SK-N-MC (cell line): Measurements from ENCODE around the gene GMPR.

ENCODE experiments used
- DNase-seq: peaks from one replicate; pipeline ENCODE4 v3.0.0-alpha.2; 2011; ENCODE audit warnings: low read depth, low spot score
- H3K27ac ChIP-seq: fragments of 200-600 bp; sonication (generic); 2 replicates; pipeline ENCODE4 v1.5.1; 2016; ENCODE audit warnings: mixed run types
- H3K36me3 ChIP-seq: fragments of 200-600 bp; sonication (generic); 2 replicates; pipeline ENCODE4 v1.6.1; 2017; ENCODE audit warnings: antibody characterized with exemption, low read length, mixed read lengths; ENCODE audit not compliant: insufficient read depth
- H3K4me3 ChIP-seq: fragments of 200-600 bp; sonication (generic); 2 replicates; pipeline ENCODE4 v1.5.1; 2016
- H3K9ac ChIP-seq: fragments of 200-600 bp; sonication (generic); 2 replicates; pipeline ENCODE4 v1.8.0; 2017; ENCODE audit warnings: mixed run types, mixed read lengths; ENCODE audit not compliant: insufficient read length
- H3K9me3 ChIP-seq: fragments of 200-600 bp; sonication (generic); 2 replicates; pipeline ENCODE4 v1.6.1; 2017; ENCODE audit warnings: low read depth, mild to moderate bottlenecking, antibody characterized with exemption, low read length, moderate library complexity, mixed read lengths
- EZH2 ChIP-seq: fragments of 200-600 bp; sonication (generic); IDR thresholded peaks from one replicate; pipeline ENCODE4 v1.6.1; 2017; ENCODE audit warnings: antibody characterized with exemption
- FOXP2 ChIP-seq: optimal IDR thresholded peaks from 2 replicates; pipeline ENCODE3; 2011; ENCODE audit warnings: mild to moderate bottlenecking, moderate library complexity; ENCODE audit not compliant: insufficient read depth; ENCODE audit errors: extremely low read length, control extremely low read depth
- POLR2AphosphoS5 ChIP-seq: IDR thresholded peaks from 2 replicates; pipeline ENCODE4 v1.6.1; 2012; ENCODE audit warnings: mild to moderate bottlenecking, low read depth, low read length, borderline replicate concordance

Gene GMPR

GRCh38 chr6:16228709-16229665, 9.4 kb upstream of the GMPR start:
- no peak overlapping the region for H3K4me3 ChIP-seq

GRCh38 chr6:16229700-16230099, 8.7 kb upstream of the GMPR start:
- no peak for TF ChIP-seq POLR2AphosphoS5
- TF ChIP-seq EZH2, result no peak
- no peak for TF ChIP-seq FOXP2
- no peak overlapping the region for H3K27ac ChIP-seq
- H3K9me3 ChIP-seq, result no peaks in the 10 kb centered on the region
- no peaks in the 10 kb centered on the region for H3K36me3 ChIP-seq
- no peak overlapping the region for H3K9ac ChIP-seq
- DNase-seq, result no peak
- H3K4me3 ChIP-seq, result no peak overlapping the region

More at GRCh38 chr6:16228709-16229665, 9.4 kb upstream of the GMPR start:
- Histone ChIP-seq H3K9me3 (no peaks in the 10 kb centered on the region), H3K27ac (no peak overlapping the region), H3K36me3 (no peaks in the 10 kb centered on the region), H3K9ac (no peak overlapping the region)
- TF ChIP-seq POLR2AphosphoS5 (no peak), FOXP2 (no peak), EZH2 (no peak)
- DNase-seq, result no peak

GRCh38 chr6:16230953-16231352, 7.4 kb upstream of the GMPR start:
- Histone ChIP-seq H3K36me3 (no peaks in the 10 kb centered on the region), H3K9me3 (no peaks in the 10 kb centered on the region), H3K9ac (no peak overlapping the region), H3K4me3 (no peak overlapping the region), H3K27ac (no peak overlapping the region)
- no peak for DNase-seq
- TF ChIP-seq POLR2AphosphoS5 (no peak), FOXP2 (no peak), EZH2 (no peak)

- no peaks in the 10 kb centered on the region for H3K9me3 ChIP-seq
- DNase-seq, result no peak
- H3K4me3 ChIP-seq, result no peak overlapping the region
- no peak overlapping the region for H3K9ac ChIP-seq
- no peak overlapping the region for H3K27ac ChIP-seq
- no peaks in the 10 kb centered on the region for H3K36me3 ChIP-seq
- TF ChIP-seq FOXP2 (no peak), EZH2 (no peak)
Measured at GRCh38 chr6:16232086-16232485, 6.3 kb upstream of the GMPR start.

GRCh38 chr6:16236009-16236501, 2.3 kb upstream of the GMPR start:
- H3K9me3 ChIP-seq, result no peaks in the 10 kb centered on the region
- H3K27ac ChIP-seq, result 0 out of 2 replicates have a peak overlapping the region, but pooled peaks have one; percentile 46
- H3K36me3 ChIP-seq, result no peaks in the 10 kb centered on the region
- H3K9ac ChIP-seq, result no peak overlapping the region
- H3K4me3 ChIP-seq, result no peak overlapping the region
- TF ChIP-seq FOXP2, result no peak
- no peak for DNase-seq

- peak; percentile 20; the same call in 1 of the 2 replicates for TF ChIP-seq POLR2AphosphoS5
- TF ChIP-seq EZH2, result no peak
- H3K9me3 ChIP-seq, result no peaks in the 10 kb centered on the region
- H3K36me3 ChIP-seq, result no peaks in the 10 kb centered on the region
- DNase-seq, result peak; percentile 51
- peak overlapping the region; percentile 64 for H3K4me3 ChIP-seq
- no peak overlapping the region for H3K27ac ChIP-seq
- no peak overlapping the region for H3K9ac ChIP-seq
Measured at GRCh38 chr6:16236631-16237199, 1.7 kb upstream of the GMPR start.

- Histone ChIP-seq H3K27ac (no peak overlapping the region), H3K9me3 (no peaks in the 10 kb centered on the region), H3K36me3 (no peaks in the 10 kb centered on the region), H3K4me3 (no peak overlapping the region), H3K9ac (no peak overlapping the region)
- TF ChIP-seq FOXP2 (no peak), EZH2 (no peak)
- DNase-seq, result no peak
Measured at GRCh38 chr6:16237242-16237641, 1.1 kb upstream of the GMPR start.

- TF ChIP-seq EZH2 (no peak), POLR2AphosphoS5 (no peak), FOXP2 (no peak)
- Histone ChIP-seq H3K4me3 (no peak overlapping the region), H3K9ac (no peak overlapping the region), H3K36me3 (no peaks in the 10 kb centered on the region), H3K9me3 (no peaks in the 10 kb centered on the region), H3K27ac (no peak overlapping the region)
- no peak for DNase-seq
Measured at GRCh38 chr6:16238963-16239797, 793 bp downstream of the GMPR start.
